Measurements from ENCODE around the gene RNF181. TPM values are rescaled to one million over a fixed set of nuclear protein-coding genes. Genes with fewer than 3 reads are reported as not detected.

RNF181 gene
- total and polyA plus RNA-seq, 2 of the 8 experiments (the other 6 are each of a cell fraction or from before 2014, with no cell fraction given): 97.2 to 514 TPM

- Histone ChIP-seq H2BK12ac (ENCODE audit: low read depth, low read length) (no peak overlapping the region), H3K27ac (ENCODE audit: low read depth, low read length) (no peak overlapping the region), H2AFZ (ENCODE audit: low read length) (no peak overlapping the region), H3K27me3 (replicated peaks in 1 of 4; ENCODE audit: control insufficient read depth in 3 of 4, extremely low read depth in 1 of 4, insufficient read depth in 3 of 4, low read length in 3 of 4) (peaks cover 3 to 17% (median 10%) of the 10 kb centered on the region in 4 experiments; a peak in 6 of 7 replicates), H2BK15ac (ENCODE audit: low read length) (no peak overlapping the region), H2BK5ac (ENCODE audit: low read depth, low read length) (no peak overlapping the region), H3K36me3 (ENCODE audit: control insufficient read depth in 2 of 4, insufficient read depth in 4 of 4, low read length in 3 of 4) (no peaks in the 10 kb centered on the region), H3K18ac (ENCODE audit: extremely low read depth, low read length) (no peak overlapping the region), H2BK20ac (ENCODE audit: low read length) (no peak overlapping the region), H4K5ac (ENCODE audit: insufficient read length, low read depth, low read length) (no peak overlapping the region), H3K4me2 (ENCODE audit: insufficient read depth in 1 of 2, low read depth in 2 of 2, low read length in 2 of 2) (0 out of 4 replicates have a peak overlapping the region, but pooled peaks of 1 of the 2 experiments have one; percentile 1), H3K9me3 (ENCODE audit: insufficient read depth in 2 of 2, low read depth in 1 of 2, low read length in 1 of 2) (no peaks in the 10 kb centered on the region), H3K79me1 (ENCODE audit: low read depth, low read length) (no peaks in the 10 kb centered on the region; the same call in 1 of the 2 replicates), H2BK120ac (replicated peaks; ENCODE audit: low read depth, low read length) (no peak overlapping the region), H2AK5ac (ENCODE audit: low read depth, low read length) (no peak overlapping the region), H3K14ac (ENCODE audit: insufficient read length) (no peak overlapping the region), H3K56ac (replicated peaks; ENCODE audit: insufficient read length, low read depth, low read length) (no peak overlapping the region), H3K23me2 (ENCODE audit: low read depth, low read length) (peaks cover 5% of the 10 kb centered on the region; the same call in 1 of the 2 replicates), H3K79me2 (ENCODE audit: control insufficient read depth in 1 of 2, insufficient read depth in 2 of 2, low read length in 2 of 2) (no peaks in the 10 kb centered on the region), H3K4me3 (ENCODE audit: extremely low read depth in 1 of 4, insufficient read depth in 2 of 4, low read depth in 3 of 4, low read length in 4 of 4) (no peak overlapping the region), H4K91ac (replicated peaks; ENCODE audit: insufficient read length, low read length) (no peak overlapping the region), H3K23ac (ENCODE audit: insufficient read length) (no peak overlapping the region), H3K4ac (replicated peaks; ENCODE audit: insufficient read length, low read depth, low read length) (no peak overlapping the region), H3K9ac (replicated peaks in 1 of 4; ENCODE audit: extremely low read depth in 1 of 4, low read depth in 3 of 4, low read length in 3 of 4) (no peak overlapping the region), H3K4me1 (replicated peaks in 1 of 4; ENCODE audit: control insufficient read depth in 3 of 4, insufficient read depth in 4 of 4, low read length in 3 of 4) (peaks cover 2 to 13% (median 7%) of the 10 kb centered on the region in 4 experiments), H4K8ac (ENCODE audit: extremely low read depth, insufficient read depth, low read length) (no peak overlapping the region), H4K20me1 (replicated peaks in 1 of 2; ENCODE audit: control insufficient read depth in 1 of 2, insufficient read depth in 2 of 2, low read length in 2 of 2) (no peaks in the 10 kb centered on the region)
- no peak for FAIRE-seq
- ChIA-PET POLR2A (ENCODE audit: partially characterized antibody) (interaction anchor here (0.6 to 4.1 kb wide), 8 partner anchors 15 to 250 kb away, joined by 3 to 28 read pairs (median 4); partner anchors contain the start of genes RNF181 and TMEM150A), CTCF (ENCODE audit: partially characterized antibody) (interaction anchor here (0.5 to 1.4 kb wide), 3 partner anchors 21 to 160 kb away, joined by 3 to 4 read pairs (median 3); no protein-coding TSS in a partner anchor)
- DNase-seq (ENCODE audit: low read depth in 1 of 2, low spot score in 2 of 2): no peak
- TF ChIP-seq ASH2L (IDR thresholded peaks at IDR 0.05; ENCODE audit: low read length): no peak
- TF ChIP-seq TAF1 (IDR thresholded peaks at IDR 0.05; ENCODE audit: low read depth, low read length): no peak
- TF ChIP-seq ATF3 (IDR thresholded peaks at IDR 0.05; ENCODE audit: insufficient read depth, low read depth, low read length): no peak
- TF ChIP-seq KDM5A (IDR thresholded peaks at IDR 0.05; ENCODE audit: low read length): no peak
- WGBS, 2 experiments (ENCODE audit: extremely low coverage in 1 of 2, insufficient coverage in 1 of 2, insufficient read length in 1 of 2, insufficient replicate concordance in 2 of 2, low coverage in 1 of 2, low lambda C conversion rate in 2 of 2, missing lambda C conversion rate in 1 of 2): 71% methylated on average over 6 of the region's 6 CpGs; no CpG with 5 or more reads in 1 of the 2 experiments
Measured at GRCh38 chr2:85579266-85579935, 16.1 kb upstream of the RNF181 start.

Measured in H1 (cell line).